ENCODE results near the gene FLAD1. TPM values are rescaled to one million over a fixed set of nuclear protein-coding genes. Genes with fewer than 3 reads are reported as not detected.

Gene FLAD1
- total RNA-seq, 2 donors from 2014 or later = 28.2 to 46.1 TPM

DNA sequence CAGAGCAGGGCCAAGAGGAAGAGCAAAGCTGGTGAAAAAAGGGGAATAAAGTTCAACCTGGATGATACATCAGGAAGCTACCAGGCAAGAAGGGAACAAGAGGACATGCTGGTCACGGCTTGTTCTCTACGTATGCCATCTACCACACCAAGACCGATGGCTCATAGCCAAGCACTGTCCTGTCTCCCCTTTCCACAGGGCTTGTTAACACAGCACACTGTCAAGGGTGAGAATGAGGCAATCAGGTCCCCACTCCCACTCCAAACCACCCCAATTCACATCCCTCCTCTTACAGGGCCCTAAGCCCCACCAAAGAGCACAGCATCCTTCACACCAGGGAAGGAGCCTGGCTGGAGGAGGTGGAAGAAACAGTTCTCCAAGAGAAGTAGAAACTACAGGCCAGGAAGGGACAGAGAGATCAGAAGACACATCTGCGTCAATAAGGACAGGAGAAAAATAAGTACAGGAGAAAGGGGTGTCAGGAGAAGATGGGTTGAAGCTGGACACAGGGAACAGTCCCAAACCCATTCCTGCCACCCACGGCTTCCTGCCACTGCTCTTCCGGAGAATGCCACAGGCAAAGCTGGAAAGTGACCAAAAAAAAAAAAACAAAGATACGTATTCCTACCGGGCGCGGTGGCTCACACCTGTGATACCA is 11.7 kb upstream of the FLAD1 start:
- H3K9me3 ChIP-seq = no peaks in the 10 kb centered on the region
- peak overlapping the region; percentile 96 for H3K27ac ChIP-seq
- H3K4me1 ChIP-seq = peaks cover 21% of the 10 kb centered on the region
- intact Hi-C loops (cut with DNase I) = no loop called here
- peak overlapping the region; percentile 28 for H3K4me3 ChIP-seq
- peak overlapping the region; percentile 44 to 52 for H3K9ac ChIP-seq (ENCODE audit: low read depth in 2 of 2, low read length in 2 of 2)
- no peaks in the 10 kb centered on the region for H3K27me3 ChIP-seq
- DNase-seq = peak; percentile 39
- TF ChIP-seq, protein P1, sequence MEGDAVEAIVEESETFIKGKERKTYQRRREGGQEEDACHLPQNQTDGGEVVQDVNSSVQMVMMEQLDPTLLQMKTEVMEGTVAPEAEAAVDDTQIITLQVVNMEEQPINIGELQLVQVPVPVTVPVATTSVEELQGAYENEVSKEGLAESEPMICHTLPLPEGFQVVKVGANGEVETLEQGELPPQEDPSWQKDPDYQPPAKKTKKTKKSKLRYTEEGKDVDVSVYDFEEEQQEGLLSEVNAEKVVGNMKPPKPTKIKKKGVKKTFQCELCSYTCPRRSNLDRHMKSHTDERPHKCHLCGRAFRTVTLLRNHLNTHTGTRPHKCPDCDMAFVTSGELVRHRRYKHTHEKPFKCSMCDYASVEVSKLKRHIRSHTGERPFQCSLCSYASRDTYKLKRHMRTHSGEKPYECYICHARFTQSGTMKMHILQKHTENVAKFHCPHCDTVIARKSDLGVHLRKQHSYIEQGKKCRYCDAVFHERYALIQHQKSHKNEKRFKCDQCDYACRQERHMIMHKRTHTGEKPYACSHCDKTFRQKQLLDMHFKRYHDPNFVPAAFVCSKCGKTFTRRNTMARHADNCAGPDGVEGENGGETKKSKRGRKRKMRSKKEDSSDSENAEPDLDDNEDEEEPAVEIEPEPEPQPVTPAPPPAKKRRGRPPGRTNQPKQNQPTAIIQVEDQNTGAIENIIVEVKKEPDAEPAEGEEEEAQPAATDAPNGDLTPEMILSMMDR (IDR thresholded peaks at IDR 0.05) = no peak
- peaks cover 4% of the 10 kb centered on the region for H3K36me3 ChIP-seq

DNA sequence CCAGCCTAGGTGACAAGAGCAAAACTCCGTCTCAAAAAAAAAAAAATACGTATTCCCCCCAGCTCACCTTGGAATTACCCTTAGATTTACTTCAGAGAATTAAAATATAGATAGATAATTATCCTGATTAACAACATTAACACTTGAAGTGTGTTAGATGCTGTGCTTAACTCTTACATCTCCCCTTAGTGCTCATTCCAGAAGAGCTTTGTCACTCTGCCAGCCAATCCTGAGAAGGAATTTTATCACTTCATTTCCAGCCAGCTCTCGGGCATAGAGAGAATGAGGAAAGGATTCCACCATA is 11.0 kb upstream of the FLAD1 start:
- DNase-seq = no peak
- intact Hi-C loops (cut with DNase I) = no loop called here
- Histone ChIP-seq H3K4me3 (no peak overlapping the region), H3K27ac (peak overlapping the region; percentile 96), H3K9me3 (no peaks in the 10 kb centered on the region), H3K9ac (ENCODE audit: low read depth in 2 of 2, low read length in 2 of 2) (peak overlapping the region in 1 of 2 donors; percentile 99), H3K36me3 (no peaks in the 10 kb centered on the region), H3K27me3 (no peaks in the 10 kb centered on the region), H3K4me1 (peaks cover 21% of the 10 kb centered on the region)
- TF ChIP-seq, protein P1 (IDR thresholded peaks at IDR 0.05) = no peak

DNA sequence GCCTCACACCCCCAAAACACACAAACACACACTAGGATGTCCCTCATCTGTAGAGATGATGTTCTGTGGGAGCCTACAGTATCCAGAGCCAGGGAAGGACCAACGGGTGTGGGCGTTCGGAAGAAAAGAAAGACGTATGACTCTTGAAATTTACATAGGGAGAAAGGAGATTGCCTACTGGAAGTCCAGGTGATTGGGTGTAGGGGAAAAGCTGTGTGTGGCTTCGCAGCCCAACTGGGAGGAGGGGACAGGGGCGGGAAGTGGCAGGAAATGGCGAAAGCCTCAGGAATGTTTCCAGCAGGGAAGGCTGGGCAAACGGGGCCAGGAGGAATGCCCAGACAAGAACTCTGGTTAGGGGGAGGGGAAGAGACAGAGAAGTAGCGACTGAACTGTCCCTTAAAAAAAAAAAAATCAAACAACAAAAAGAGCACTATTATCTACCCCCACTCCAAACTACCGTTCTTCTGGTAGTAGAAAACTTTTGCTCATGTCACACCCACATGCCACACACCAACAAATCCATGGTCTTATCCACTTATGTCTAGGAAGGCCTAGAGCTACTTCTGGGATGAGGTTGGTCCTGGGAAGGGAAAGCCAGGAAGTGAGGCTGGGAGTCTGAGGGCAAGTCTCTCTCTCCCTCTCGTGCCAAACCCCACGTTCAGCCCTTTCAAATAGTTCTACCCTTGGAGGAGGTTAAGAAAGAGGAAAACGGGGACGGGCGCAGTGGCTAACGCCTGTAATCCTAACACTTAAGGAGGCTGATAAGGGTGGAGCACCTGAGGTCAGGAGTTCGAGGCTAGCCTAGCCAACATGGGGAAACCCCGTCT is 10.4 kb upstream of the FLAD1 start:
- TF ChIP-seq, protein P1 (IDR thresholded peaks at IDR 0.05) = no peak
- DNase-seq = peak; percentile 70
- Histone ChIP-seq H3K36me3 (no peaks in the 10 kb centered on the region), H3K9me3 (no peaks in the 10 kb centered on the region), H3K27me3 (no peaks in the 10 kb centered on the region), H3K4me1 (peaks cover 21% of the 10 kb centered on the region), H3K4me3 (peak overlapping the region; percentile 51), H3K9ac (ENCODE audit: low read depth in 2 of 2, low read length in 2 of 2) (peak overlapping the region; percentile 28 to 99), H3K27ac (peak overlapping the region; percentile 96)
- intact Hi-C loops (cut with DNase I) = no loop called here

DNA sequence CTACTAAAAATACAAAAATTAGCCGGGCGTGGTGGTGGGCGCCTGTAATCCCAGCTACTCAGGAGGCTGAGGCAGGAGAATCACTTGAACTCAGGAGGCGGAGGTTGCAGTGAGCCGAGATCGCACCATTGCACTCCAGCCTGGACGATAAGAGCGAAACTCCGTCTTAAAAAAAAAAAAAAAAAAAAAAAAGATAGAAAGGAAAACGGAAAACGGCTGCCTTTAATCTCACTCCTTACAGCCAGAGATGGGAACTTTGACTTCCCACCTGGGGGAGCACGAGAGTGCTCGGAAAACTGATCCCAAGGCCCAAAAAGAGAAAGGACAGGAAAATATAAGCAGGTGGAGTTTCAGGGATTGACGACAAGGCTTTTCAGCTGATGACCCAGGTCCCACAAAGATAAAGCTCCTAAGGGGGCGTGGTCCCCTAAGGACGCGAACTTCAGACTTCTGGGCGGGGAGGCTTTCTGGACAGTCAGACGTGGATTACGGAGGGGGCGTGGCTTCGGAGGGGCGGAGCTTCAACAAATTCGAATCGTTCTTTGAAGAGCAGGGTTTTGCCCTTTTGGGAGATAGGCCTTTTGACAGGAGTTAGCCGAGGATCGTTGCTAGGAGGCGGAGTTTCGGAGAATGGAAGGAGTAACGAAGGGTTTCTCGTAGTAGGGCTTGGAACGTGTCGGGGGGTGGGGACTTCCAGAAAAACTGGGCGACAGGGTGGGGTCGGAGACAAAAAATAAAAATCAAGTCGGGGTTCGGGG is 9.6 kb upstream of the FLAD1 start:
- TF ChIP-seq, protein P1 (IDR thresholded peaks at IDR 0.05) = no peak
- Histone ChIP-seq H3K4me1 (peaks cover 21% of the 10 kb centered on the region), H3K27me3 (no peaks in the 10 kb centered on the region), H3K27ac (peak overlapping the region; percentile 96), H3K36me3 (no peaks in the 10 kb centered on the region), H3K4me3 (peak overlapping the region; percentile 51), H3K9me3 (no peaks in the 10 kb centered on the region), H3K9ac (ENCODE audit: low read depth in 2 of 2, low read length in 2 of 2) (peak overlapping the region; percentile 73 to 99)
- intact Hi-C loops (cut with DNase I) = no loop called here
- peak; percentile 100 for DNase-seq

DNA sequence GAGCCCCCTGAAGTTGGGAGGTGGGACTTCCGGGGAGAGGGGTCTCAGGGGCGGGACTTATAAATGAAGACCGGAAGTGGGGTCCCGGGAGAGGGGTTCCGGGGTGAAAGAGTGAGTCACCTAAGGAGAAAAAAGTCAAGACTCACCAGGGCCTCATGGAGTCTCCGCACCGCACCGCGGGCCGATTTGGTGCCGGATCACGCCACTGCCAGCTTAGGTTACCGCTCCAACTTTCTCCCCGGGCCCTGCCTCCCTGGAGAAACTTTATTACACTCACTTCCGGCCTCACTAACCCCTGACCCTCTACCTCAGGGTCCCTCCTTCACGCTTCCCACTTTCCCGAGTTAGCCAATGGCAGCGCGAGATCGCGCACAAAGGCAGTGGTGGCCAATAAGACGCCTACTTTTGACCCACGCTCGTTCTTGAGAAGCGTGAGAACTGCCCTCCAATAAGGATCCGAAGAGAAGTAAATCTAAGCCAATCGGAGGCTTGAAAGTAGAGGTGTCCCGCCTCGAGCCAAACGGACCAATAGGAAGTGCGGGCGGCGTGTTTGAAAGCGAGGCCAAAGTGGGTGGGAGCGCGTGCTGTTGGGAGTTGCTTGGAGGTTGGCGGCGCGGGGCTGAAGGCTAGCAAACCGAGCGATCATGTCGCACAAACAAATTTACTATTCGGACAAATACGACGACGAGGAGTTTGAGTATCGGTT is 8.9 kb upstream of the FLAD1 start, which contains the start of gene CKS1B:
Gene CKS1B (plus strand): TSS at position 580 of the 706 bp plus-strand sequence. CDS start 65 bp downstream, at position 645.
- H3K4me1 ChIP-seq = peaks cover 21% of the 10 kb centered on the region
- H3K36me3 ChIP-seq = no peaks in the 10 kb centered on the region
- intact Hi-C loops (cut with DNase I) = no loop called here

More for the DNA sequence above, 8.9 kb upstream of the FLAD1 start, which contains the start of gene CKS1B:
- Histone ChIP-seq H3K9ac (ENCODE audit: low read depth in 2 of 2, low read length in 2 of 2) (peak within 1 kb of the TSS; percentile 73 to 99), H3K9me3 (no peaks in the 10 kb centered on the region), H3K27ac (peak within 1 kb of the TSS; percentile 96), H3K27me3 (no peaks in the 10 kb centered on the region), H3K4me3 (peak within 1 kb of the TSS; percentile 51)
- TF ChIP-seq, protein P1 (IDR thresholded peaks at IDR 0.05) = no peak
- DNase-seq = peak; percentile 97
